GM12865 (cell line): ENCODE measurements around the gene MDK.

Experiments used
- DNase-seq: peaks from one replicate; pipeline ENCODE4 v3.0.0; 2010; ENCODE audit warnings: low read depth
- H3K4me3 ChIP-seq: 2 replicates; pipeline ENCODE4 v1.5.1; 2011; ENCODE audit warnings: mild to moderate bottlenecking, low read depth, low read length, control low read depth
- CTCF ChIP-seq: IDR thresholded peaks from 2 replicates; pipeline ENCODE4 v1.5.1; 2011; ENCODE audit warnings: low read length, control low read depth, low read depth, inconsistent platforms; ENCODE audit not compliant: insufficient read depth; ENCODE audit errors: missing control alignments

Gene MDK

GRCh38 chr11:46373787-46374740 lies 7.4 kb upstream of the MDK start:
- TF ChIP-seq CTCF = no peak
- no peak for DNase-seq
- no peak overlapping the region for H3K4me3 ChIP-seq

GRCh38 chr11:46374815-46375214 lies 6.7 kb upstream of the MDK start:
- no peak overlapping the region for H3K4me3 ChIP-seq
- no peak for TF ChIP-seq CTCF
- DNase-seq = no peak

- no peak for DNase-seq
- no peak for TF ChIP-seq CTCF
- H3K4me3 ChIP-seq = no peak overlapping the region
These were observed 5.9 kb upstream of the MDK start for GRCh38 chr11:46375392-46376101.

GRCh38 chr11:46376258-46377050 lies 5.0 kb upstream of the MDK start:
- TF ChIP-seq CTCF = no peak
- no peak for DNase-seq
- H3K4me3 ChIP-seq = no peak overlapping the region

GRCh38 chr11:46377290-46377689 lies 4.2 kb upstream of the MDK start:
- DNase-seq = no peak
- TF ChIP-seq CTCF = no peak
- H3K4me3 ChIP-seq = no peak overlapping the region

GRCh38 chr11:46377831-46378230 lies 3.6 kb upstream of the MDK start:
- no peak overlapping the region for H3K4me3 ChIP-seq
- no peak for TF ChIP-seq CTCF
- no peak for DNase-seq
